Neural crest cell (in vitro differentiated cells): ENCODE results near the gene NBR1. TPM values are rescaled to one million over a fixed set of nuclear protein-coding genes. Genes with fewer than 3 reads are reported as not detected.

ENCODE experiments used
- DNase-seq: peaks from one replicate; pipeline ENCODE4 v3.0.0; 2021; ENCODE audit warnings: low read depth, mixed read lengths, low spot score
- H3K27ac Mint-ChIP-seq: one replicate; pipeline ENCODE4 v1.8.0; 2021; ENCODE audit warnings: mild to moderate bottlenecking, mixed read lengths; ENCODE audit not compliant: unreplicated experiment
- H3K27me3 Mint-ChIP-seq: 2 replicates; pipeline ENCODE4 v1.8.0; 2021; ENCODE audit warnings: low read depth, mild to moderate bottlenecking, mixed read lengths
- H3K36me3 Mint-ChIP-seq: 2 replicates; pipeline ENCODE4 v1.8.0; 2021; ENCODE audit warnings: low read depth, mild to moderate bottlenecking, mixed read lengths
- H3K4me1 Mint-ChIP-seq: 2 replicates; pipeline ENCODE4 v1.8.0; 2021; ENCODE audit warnings: mixed read lengths
- H3K4me3 Mint-ChIP-seq: one replicate; pipeline ENCODE4 v1.8.0; 2021; ENCODE audit warnings: mild to moderate bottlenecking, mixed read lengths
- H3K9me3 Mint-ChIP-seq: 2 replicates; pipeline ENCODE4 v1.8.0; 2021; ENCODE audit warnings: mixed read lengths
- total RNA-seq: library from RNA; stranded (reverse); gene quantifications from 2 replicates; pipeline ENCODE4 v1.2.1, GENCODE V29; 2021
- TF ChIP-seq, protein P1 (sequence below): fragments of 200-600 bp; sonication (generic); conservative IDR thresholded peaks from 2 replicates; pipeline ENCODE4 v1.5.0; 2021; ENCODE audit warnings: antibody characterized with exemption, mild to moderate bottlenecking

Gene NBR1
- total RNA-seq, 1 donor from 2014 or later: 33.7 TPM

DNA sequence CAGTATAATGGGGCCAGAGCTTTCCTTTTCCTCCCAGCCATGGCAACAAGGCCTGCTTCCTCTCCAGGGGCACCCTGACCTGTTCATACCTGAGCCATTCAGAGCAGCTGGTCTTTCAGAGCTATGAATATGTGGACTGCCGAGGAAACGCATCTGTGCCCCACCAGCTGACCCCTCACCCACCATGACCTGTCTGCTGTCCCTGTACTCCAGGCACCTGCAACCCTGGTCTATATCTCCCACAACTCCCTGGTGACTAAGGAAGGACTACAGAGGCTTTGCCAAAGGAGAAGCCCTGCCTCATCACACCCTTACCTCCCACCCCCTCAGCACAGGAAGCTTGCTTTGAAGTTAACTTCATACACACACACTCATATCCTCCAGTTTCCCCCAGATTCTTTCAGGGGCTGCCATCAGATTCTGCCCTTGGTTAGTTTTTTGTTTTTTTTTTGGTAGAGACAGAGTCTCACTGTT lies 46.6 kb downstream of the NBR1 start:
- H3K4me1 Mint-ChIP-seq: peaks cover 11% of the 10 kb centered on the region
- no peak overlapping the region for H3K27ac Mint-ChIP-seq
- no peak for DNase-seq
- H3K4me3 Mint-ChIP-seq: no peak overlapping the region
- H3K27me3 Mint-ChIP-seq: no peaks in the 10 kb centered on the region
- H3K9me3 Mint-ChIP-seq: no peaks in the 10 kb centered on the region
- TF ChIP-seq, protein P1, sequence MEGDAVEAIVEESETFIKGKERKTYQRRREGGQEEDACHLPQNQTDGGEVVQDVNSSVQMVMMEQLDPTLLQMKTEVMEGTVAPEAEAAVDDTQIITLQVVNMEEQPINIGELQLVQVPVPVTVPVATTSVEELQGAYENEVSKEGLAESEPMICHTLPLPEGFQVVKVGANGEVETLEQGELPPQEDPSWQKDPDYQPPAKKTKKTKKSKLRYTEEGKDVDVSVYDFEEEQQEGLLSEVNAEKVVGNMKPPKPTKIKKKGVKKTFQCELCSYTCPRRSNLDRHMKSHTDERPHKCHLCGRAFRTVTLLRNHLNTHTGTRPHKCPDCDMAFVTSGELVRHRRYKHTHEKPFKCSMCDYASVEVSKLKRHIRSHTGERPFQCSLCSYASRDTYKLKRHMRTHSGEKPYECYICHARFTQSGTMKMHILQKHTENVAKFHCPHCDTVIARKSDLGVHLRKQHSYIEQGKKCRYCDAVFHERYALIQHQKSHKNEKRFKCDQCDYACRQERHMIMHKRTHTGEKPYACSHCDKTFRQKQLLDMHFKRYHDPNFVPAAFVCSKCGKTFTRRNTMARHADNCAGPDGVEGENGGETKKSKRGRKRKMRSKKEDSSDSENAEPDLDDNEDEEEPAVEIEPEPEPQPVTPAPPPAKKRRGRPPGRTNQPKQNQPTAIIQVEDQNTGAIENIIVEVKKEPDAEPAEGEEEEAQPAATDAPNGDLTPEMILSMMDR: no peak
- H3K36me3 Mint-ChIP-seq: no peaks in the 10 kb centered on the region

DNA sequence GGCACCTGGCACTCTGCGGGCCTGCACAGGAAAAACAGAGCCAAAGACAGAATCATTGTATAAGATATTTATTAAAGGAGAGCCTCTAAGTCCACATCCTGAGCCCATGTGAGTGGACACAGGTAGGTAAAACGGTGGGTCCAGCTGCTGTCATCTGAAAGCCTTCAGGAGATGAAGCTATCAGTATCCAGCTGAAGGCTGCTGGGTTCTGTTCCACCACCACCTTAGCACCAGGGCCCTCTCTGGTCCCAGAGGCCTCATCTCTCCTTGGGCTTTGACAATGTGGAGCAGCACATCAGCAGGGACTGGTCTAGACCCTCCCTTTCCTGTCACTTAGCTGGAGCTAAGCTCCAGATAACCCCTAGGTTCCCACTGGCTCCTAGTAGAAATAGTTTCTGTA lies 48.0 kb downstream of the NBR1 start:
- Mint-ChIP-seq H3K4me1 (peaks cover 8% of the 10 kb centered on the region), H3K27me3 (no peaks in the 10 kb centered on the region), H3K36me3 (no peaks in the 10 kb centered on the region), H3K27ac (peak overlapping the region; percentile 29), H3K9me3 (no peaks in the 10 kb centered on the region), H3K4me3 (no peak overlapping the region)
- DNase-seq: no peak
- TF ChIP-seq, protein P1: no peak

DNA sequence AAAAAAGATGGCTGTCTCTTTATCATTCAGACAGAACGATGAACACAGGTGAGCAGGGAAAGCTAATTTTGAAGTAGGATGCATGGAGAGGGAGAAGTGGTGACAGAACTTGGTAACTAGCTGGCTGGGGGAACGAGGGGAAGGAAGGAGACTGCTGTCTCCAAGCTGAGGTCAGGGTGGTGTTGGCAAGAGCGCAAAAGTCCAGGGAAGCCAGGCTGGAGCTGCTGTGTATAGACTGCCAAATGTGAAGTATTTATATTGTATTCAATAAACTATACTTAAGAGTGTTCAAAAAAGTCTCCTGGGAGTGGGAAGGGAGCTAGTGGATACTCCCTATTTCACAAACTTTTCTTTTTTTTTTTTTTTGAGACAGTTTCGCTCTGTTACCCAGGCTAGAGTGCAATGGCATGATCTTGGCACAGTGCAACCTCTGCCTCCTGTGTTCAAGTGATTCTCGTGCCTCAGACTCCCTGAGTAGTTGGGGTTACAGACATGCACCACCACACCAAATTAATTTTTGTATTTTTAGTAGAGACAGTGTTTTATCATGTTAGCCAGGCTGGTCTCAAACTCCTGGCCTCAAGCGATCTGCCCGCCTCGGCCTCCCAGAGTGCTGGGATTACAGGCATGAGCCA lies 48.8 kb downstream of the NBR1 start:
- TF ChIP-seq, protein P1: no peak
- no peaks in the 10 kb centered on the region for H3K36me3 Mint-ChIP-seq
- DNase-seq: no peak
- H3K9me3 Mint-ChIP-seq: no peaks in the 10 kb centered on the region
- H3K4me1 Mint-ChIP-seq: peaks cover 8% of the 10 kb centered on the region
- no peaks in the 10 kb centered on the region for H3K27me3 Mint-ChIP-seq
- no peak overlapping the region for H3K27ac Mint-ChIP-seq
- H3K4me3 Mint-ChIP-seq: no peak overlapping the region

DNA sequence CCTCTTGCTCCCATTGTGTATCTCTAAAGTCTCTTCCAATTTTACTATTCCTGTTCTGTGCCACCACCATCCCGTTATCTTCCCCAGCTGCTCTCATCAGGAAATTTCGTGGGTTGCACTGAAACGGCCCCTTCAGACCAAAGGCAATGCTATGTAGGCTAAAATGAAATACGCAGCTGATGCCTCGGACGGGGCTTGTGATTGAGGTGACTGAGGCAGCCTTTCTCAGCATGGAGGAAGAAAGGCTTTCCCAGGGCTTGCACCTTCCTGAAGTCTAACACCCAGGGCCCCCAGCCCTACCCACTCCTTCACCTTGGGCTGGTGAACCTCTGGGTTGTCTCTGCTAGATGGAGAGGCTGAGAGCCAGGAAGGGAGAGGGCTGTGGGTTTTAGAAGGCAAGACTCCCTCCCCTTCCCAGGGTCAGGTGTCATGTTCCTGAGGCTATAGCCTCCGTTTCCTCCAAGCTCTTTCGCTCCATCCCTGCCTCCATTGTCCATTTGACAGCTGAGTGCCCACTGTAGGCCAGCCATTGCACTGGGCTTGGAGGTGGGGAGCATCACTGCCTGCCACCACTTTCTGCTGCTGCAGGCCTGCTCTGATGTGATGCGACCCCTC lies 49.6 kb downstream of the NBR1 start:
- H3K4me1 Mint-ChIP-seq: peaks cover 3% of the 10 kb centered on the region
- H3K9me3 Mint-ChIP-seq: no peaks in the 10 kb centered on the region
- no peak overlapping the region for H3K27ac Mint-ChIP-seq
- TF ChIP-seq, protein P1: no peak
- DNase-seq: no peak
- H3K27me3 Mint-ChIP-seq: no peaks in the 10 kb centered on the region
- H3K4me3 Mint-ChIP-seq: no peak overlapping the region
- no peaks in the 10 kb centered on the region for H3K36me3 Mint-ChIP-seq

DNA sequence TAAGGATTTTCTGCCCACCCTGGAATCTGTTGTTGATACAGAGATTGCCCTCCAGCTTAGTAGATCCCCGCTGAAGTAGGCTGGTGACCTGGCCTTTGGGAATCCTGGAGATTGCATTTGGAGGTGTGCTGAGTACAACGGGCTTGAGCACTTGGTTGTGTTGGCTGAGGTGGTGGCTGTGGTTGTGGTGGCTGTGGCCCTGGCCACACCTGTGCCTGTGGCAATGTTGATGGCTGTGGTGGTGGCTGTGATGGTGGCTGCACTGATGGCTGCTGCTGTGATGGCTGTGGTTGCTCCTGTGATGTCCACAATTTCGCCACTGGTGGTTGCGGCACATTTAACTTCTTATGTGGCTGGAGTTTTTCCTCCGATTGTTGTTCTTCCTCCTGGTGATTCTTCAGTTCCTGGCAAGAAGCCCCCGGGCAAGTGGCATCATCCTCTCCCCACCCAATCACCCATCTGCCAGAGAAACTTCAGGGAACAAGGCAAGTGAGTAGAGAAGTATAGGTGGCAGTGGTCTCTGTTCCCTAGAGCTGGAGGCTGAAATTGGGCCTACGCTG lies 53.2 kb downstream of the NBR1 start:
- Mint-ChIP-seq H3K9me3 (no peaks in the 10 kb centered on the region), H3K27ac (no peak overlapping the region), H3K27me3 (no peaks in the 10 kb centered on the region), H3K36me3 (no peaks in the 10 kb centered on the region), H3K4me1 (no peaks in the 10 kb centered on the region), H3K4me3 (no peak overlapping the region)
- TF ChIP-seq, protein P1: no peak
- no peak for DNase-seq
